GM21360 (cell line): Measurements from ENCODE around the gene FHIP1A.

Experiments
- ATAC-seq: cut with Tn5 transposase; IDR thresholded peaks from one replicate; pipeline ENCODE4 v1.9.1; 2021; ENCODE audit warnings: mild to moderate bottlenecking, moderate library complexity; ENCODE audit not compliant: unreplicated experiment

FHIP1A gene

GRCh38 chr4:151417766-151418376 lies 8.9 kb downstream of the FHIP1A start:
- no peak for ATAC-seq

GRCh38 chr4:151418385-151418784 lies 9.4 kb downstream of the FHIP1A start:
- ATAC-seq, result no peak

GRCh38 chr4:151418856-151419255 lies 9.9 kb downstream of the FHIP1A start:
- ATAC-seq, result no peak

- no peak for ATAC-seq
Observed at GRCh38 chr4:151420250-151420807, 11.4 kb downstream of the FHIP1A start.

- ATAC-seq, result no peak
Observed at GRCh38 chr4:151422854-151423253, 13.9 kb downstream of the FHIP1A start.

GRCh38 chr4:151426513-151426912 lies 17.5 kb downstream of the FHIP1A start:
- ATAC-seq, result no peak

GRCh38 chr4:151427266-151427665 lies 18.3 kb downstream of the FHIP1A start:
- ATAC-seq, result no peak

- ATAC-seq, result no peak
Observed at GRCh38 chr4:151428346-151428745, 19.4 kb downstream of the FHIP1A start.

GRCh38 chr4:151429957-151430570 lies 21.1 kb downstream of the FHIP1A start:
- peak; percentile 92 for ATAC-seq

GRCh38 chr4:151430740-151431457 lies 21.9 kb downstream of the FHIP1A start:
- no peak for ATAC-seq

- ATAC-seq, result no peak
Observed at GRCh38 chr4:151431728-151432127, 22.8 kb downstream of the FHIP1A start.

- no peak for ATAC-seq
Observed at GRCh38 chr4:151432654-151433053, 23.7 kb downstream of the FHIP1A start.

- no peak for ATAC-seq
Observed at GRCh38 chr4:151434183-151434860, 25.3 kb downstream of the FHIP1A start.

GRCh38 chr4:151436093-151436518 lies 27.1 kb downstream of the FHIP1A start:
- ATAC-seq, result no peak

GRCh38 chr4:151437505-151437904 lies 28.5 kb downstream of the FHIP1A start:
- no peak for ATAC-seq

GRCh38 chr4:151438154-151438553 lies 29.2 kb downstream of the FHIP1A start:
- no peak for ATAC-seq

- ATAC-seq, result no peak
Observed at GRCh38 chr4:151439320-151439719, 30.3 kb downstream of the FHIP1A start.

- ATAC-seq, result no peak
Observed at GRCh38 chr4:151442002-151442401, 33.0 kb downstream of the FHIP1A start.

GRCh38 chr4:151443247-151443646 lies 34.3 kb downstream of the FHIP1A start:
- ATAC-seq, result no peak

GRCh38 chr4:151443752-151444151 lies 34.8 kb downstream of the FHIP1A start:
- no peak for ATAC-seq

- no peak for ATAC-seq
Observed at GRCh38 chr4:151446208-151446607, 37.2 kb downstream of the FHIP1A start.
